Breast epithelium (tissue), 3 donors: ENCODE measurements around the gene RETREG1.

Experiments used
- POLR2A ChIP-seq: fragments of 450-650 bp; IDR thresholded peaks from one replicate; pipeline ENCODE4 v1.6.1; 2016; ENCODE audit warnings: antibody characterized with exemption, mild to moderate bottlenecking, moderate library complexity
- TF ChIP-seq, protein P1 (sequence below), 3 donors: fragments of 450-650 bp; IDR thresholded peaks; one replicate each; pipeline ENCODE4 v1.5.1; 2016 to 2017; ENCODE audit warnings: antibody characterized with exemption in 3 of 3, mild to moderate bottlenecking in 3 of 3, moderate library complexity in 3 of 3

GRCh38 chr5:16427587-16427986, 189.2 kb downstream of the RETREG1 start:
- TF ChIP-seq POLR2A, result no peak
- TF ChIP-seq, protein P1, sequence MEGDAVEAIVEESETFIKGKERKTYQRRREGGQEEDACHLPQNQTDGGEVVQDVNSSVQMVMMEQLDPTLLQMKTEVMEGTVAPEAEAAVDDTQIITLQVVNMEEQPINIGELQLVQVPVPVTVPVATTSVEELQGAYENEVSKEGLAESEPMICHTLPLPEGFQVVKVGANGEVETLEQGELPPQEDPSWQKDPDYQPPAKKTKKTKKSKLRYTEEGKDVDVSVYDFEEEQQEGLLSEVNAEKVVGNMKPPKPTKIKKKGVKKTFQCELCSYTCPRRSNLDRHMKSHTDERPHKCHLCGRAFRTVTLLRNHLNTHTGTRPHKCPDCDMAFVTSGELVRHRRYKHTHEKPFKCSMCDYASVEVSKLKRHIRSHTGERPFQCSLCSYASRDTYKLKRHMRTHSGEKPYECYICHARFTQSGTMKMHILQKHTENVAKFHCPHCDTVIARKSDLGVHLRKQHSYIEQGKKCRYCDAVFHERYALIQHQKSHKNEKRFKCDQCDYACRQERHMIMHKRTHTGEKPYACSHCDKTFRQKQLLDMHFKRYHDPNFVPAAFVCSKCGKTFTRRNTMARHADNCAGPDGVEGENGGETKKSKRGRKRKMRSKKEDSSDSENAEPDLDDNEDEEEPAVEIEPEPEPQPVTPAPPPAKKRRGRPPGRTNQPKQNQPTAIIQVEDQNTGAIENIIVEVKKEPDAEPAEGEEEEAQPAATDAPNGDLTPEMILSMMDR (IDR thresholded peaks at IDR 0.05), result no peak
